Adrenal gland (tissue), 5 donors: ENCODE data around the gene PIANP.

Experiments used
- POLR2A ChIP-seq, 2 donors: fragments of 450-650 bp; IDR thresholded peaks; one replicate each; pipeline ENCODE4 v1.6.1; 2017; ENCODE audit warnings: antibody characterized with exemption in 2 of 2, mild to moderate bottlenecking in 2 of 2, moderate library complexity in 1 of 2
- TF ChIP-seq, protein P1 (sequence below), 6 experiments: fragments of 450-650 bp in 4 of 6; fragments of 200-600 bp in 2 of 6; sonication (generic) in 1 of 6; IDR thresholded peaks; 1 replicate in 5 of 6; 2 replicates in 1 of 6; pipeline versions ENCODE4 v1.5.1 to v1.8.0; 2016 to 2021; ENCODE audit warnings: antibody characterized with exemption in 6 of 6, mild to moderate bottlenecking in 2 of 6, moderate library complexity in 1 of 6
- donor health status: DM: no; HTN: no; CAD: no.

DNA sequence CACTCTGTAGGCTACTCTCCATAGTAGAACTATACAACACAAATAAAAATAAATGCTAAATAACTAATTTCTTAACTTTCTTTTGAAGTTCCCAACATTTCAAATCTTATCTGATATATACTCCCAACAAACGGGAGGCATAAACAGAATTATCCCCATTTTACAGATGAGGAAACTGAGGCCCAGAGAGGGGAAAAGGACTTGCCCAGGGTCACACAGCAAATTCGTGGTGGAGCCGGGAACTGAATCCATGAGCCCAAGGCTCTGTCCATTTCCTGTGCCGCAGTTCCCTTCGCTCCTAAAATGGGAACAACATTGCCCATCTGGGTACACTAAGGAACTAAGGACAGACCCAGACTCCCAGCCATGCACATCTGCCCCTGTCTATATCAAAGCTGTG lies 23.7 kb downstream of the PIANP start:
- TF ChIP-seq, protein P1, sequence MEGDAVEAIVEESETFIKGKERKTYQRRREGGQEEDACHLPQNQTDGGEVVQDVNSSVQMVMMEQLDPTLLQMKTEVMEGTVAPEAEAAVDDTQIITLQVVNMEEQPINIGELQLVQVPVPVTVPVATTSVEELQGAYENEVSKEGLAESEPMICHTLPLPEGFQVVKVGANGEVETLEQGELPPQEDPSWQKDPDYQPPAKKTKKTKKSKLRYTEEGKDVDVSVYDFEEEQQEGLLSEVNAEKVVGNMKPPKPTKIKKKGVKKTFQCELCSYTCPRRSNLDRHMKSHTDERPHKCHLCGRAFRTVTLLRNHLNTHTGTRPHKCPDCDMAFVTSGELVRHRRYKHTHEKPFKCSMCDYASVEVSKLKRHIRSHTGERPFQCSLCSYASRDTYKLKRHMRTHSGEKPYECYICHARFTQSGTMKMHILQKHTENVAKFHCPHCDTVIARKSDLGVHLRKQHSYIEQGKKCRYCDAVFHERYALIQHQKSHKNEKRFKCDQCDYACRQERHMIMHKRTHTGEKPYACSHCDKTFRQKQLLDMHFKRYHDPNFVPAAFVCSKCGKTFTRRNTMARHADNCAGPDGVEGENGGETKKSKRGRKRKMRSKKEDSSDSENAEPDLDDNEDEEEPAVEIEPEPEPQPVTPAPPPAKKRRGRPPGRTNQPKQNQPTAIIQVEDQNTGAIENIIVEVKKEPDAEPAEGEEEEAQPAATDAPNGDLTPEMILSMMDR (IDR thresholded peaks at IDR 0.05): no peak
- no peak for TF ChIP-seq POLR2A (IDR thresholded peaks at IDR 0.05)
